H1 (cell line): ENCODE measurements around the gene DPPA4. TPM values are rescaled to one million over a fixed set of nuclear protein-coding genes. Genes with fewer than 3 reads are reported as not detected.

Experiments used
- CTCF ChIA-PET: fragments of 300-600 bp; sonication (Branson Sonifier 250); formaldehyde crosslinking; loops from one replicate; lab custom pipeline; 2021; ENCODE audit not compliant: partially characterized antibody; lab: Charles Lee
- POLR2A ChIA-PET: fragments of 300-600 bp; sonication (Branson Sonifier 250); formaldehyde crosslinking; loops from one replicate; lab custom pipeline; 2021; ENCODE audit warnings: inconsistent platforms; ENCODE audit not compliant: partially characterized antibody; lab: Charles Lee
- DNase-seq, 2 experiments: peaks; one replicate each; pipeline versions ENCODE4 v3.0.0 to v3.0.0-alpha.2; 2010 to 2022; ENCODE audit warnings: low spot score in 2 of 2, low read depth in 1 of 2, mixed read lengths in 1 of 2
- FAIRE-seq: peaks from 2 replicates; lab custom pipeline; 2011; peaks lifted over from hg19 to GRCh38; lab: Jason Lieb, UNC
- H2AFZ ChIP-seq: 2 replicates; pipeline ENCODE4 v1.8.1; 2012; ENCODE audit warnings: low read length, inconsistent platforms
- H2AK5ac ChIP-seq: 2 replicates; pipeline ENCODE4 v1.6.1; 2013; ENCODE audit warnings: low read depth, low read length
- H2BK120ac ChIP-seq: replicated peaks from 2 replicates; pipeline ENCODE3; 2013; ENCODE audit warnings: low read depth, low read length, inconsistent platforms
- H2BK12ac ChIP-seq: 2 replicates; pipeline ENCODE4 v1.6.1; 2013; ENCODE audit warnings: low read depth, low read length
- H2BK15ac ChIP-seq: 2 replicates; pipeline ENCODE4 v1.6.1; 2013; ENCODE audit warnings: low read length
- H2BK20ac ChIP-seq: 2 replicates; pipeline ENCODE4 v1.6.1; 2013; ENCODE audit warnings: low read length
- H2BK5ac ChIP-seq: 2 replicates; pipeline ENCODE4 v1.6.1; 2013; ENCODE audit warnings: low read depth, low read length
- H3K14ac ChIP-seq: 2 replicates; pipeline ENCODE4 v1.6.1; 2013; ENCODE audit warnings: inconsistent platforms; ENCODE audit not compliant: insufficient read length
- H3K18ac ChIP-seq: 2 replicates; pipeline ENCODE4 v1.6.1; 2013; ENCODE audit warnings: low read length; ENCODE audit errors: extremely low read depth
- H3K23ac ChIP-seq: 2 replicates; pipeline ENCODE4 v1.6.1; 2013; ENCODE audit warnings: inconsistent platforms; ENCODE audit not compliant: insufficient read length
- H3K23me2 ChIP-seq: 2 replicates; pipeline ENCODE4 v1.6.1; 2013; ENCODE audit warnings: low read depth, low read length
- H3K27ac ChIP-seq: 2 replicates; pipeline ENCODE4 v1.6.1; 2011; ENCODE audit warnings: low read depth, low read length, inconsistent platforms
- H3K27me3 ChIP-seq, 4 experiments: replicated peaks in 1 of 4; 1 replicate in 1 of 4; 2 replicates in 3 of 4; pipeline versions ENCODE4 v1.6.1 to v1.8.1; 2011 to 2013; ENCODE audit warnings: low read length in 3 of 4, mild to moderate bottlenecking in 3 of 4, inconsistent platforms in 2 of 4, mixed read lengths in 2 of 4, moderate library complexity in 1 of 4; ENCODE audit not compliant: control insufficient read depth in 3 of 4, insufficient read depth in 3 of 4; ENCODE audit errors: extremely low read depth in 1 of 4
- H3K36me3 ChIP-seq, 4 experiments: 2 replicates each; pipeline versions ENCODE4 v1.6.1 to v1.8.1; 2011 to 2013; ENCODE audit warnings: mild to moderate bottlenecking in 4 of 4, low read length in 3 of 4, moderate library complexity in 2 of 4, control low read depth in 1 of 4, inconsistent platforms in 1 of 4; ENCODE audit not compliant: insufficient read depth in 4 of 4, control insufficient read depth in 2 of 4
- H3K4ac ChIP-seq: replicated peaks from 2 replicates; pipeline ENCODE3; 2013; ENCODE audit warnings: low read length, low read depth, mixed read lengths, inconsistent platforms; ENCODE audit not compliant: insufficient read length
- H3K4me1 ChIP-seq, 4 experiments: replicated peaks in 1 of 4; 1 replicate in 1 of 4; 2 replicates in 3 of 4; pipeline versions ENCODE4 v1.6.1 to v1.8.1; 2011 to 2013; ENCODE audit warnings: low read length in 3 of 4, inconsistent platforms in 2 of 4, mixed read lengths in 1 of 4; ENCODE audit not compliant: insufficient read depth in 4 of 4, control insufficient read depth in 3 of 4
- H3K4me2 ChIP-seq, 2 experiments: 2 replicates each; pipeline versions ENCODE4 v1.6.1 to v1.8.1; 2011 to 2013; ENCODE audit warnings: low read depth in 2 of 2, low read length in 2 of 2, control low read depth in 1 of 2, inconsistent platforms in 1 of 2, mild to moderate bottlenecking in 1 of 2; ENCODE audit not compliant: insufficient read depth in 1 of 2
- H3K4me3 ChIP-seq, 4 experiments: fragments of 200-600, 300-600 bp in 1 of 4; sonication (generic), shearing (Covaris generic), sonication (Bioruptor Twin) in 1 of 4; 2 replicates each; pipeline versions ENCODE4 v1.5.1 to v1.8.1; 2011 to 2016; ENCODE audit warnings: low read length in 4 of 4, low read depth in 3 of 4, control low read depth in 2 of 4, inconsistent platforms in 2 of 4, mild to moderate bottlenecking in 2 of 4, mixed read lengths in 1 of 4, moderate library complexity in 1 of 4; ENCODE audit not compliant: insufficient read depth in 2 of 4; ENCODE audit errors: extremely low read depth in 1 of 4
- H3K56ac ChIP-seq: replicated peaks from 2 replicates; pipeline ENCODE3; 2013; ENCODE audit warnings: low read depth, mild to moderate bottlenecking, mixed read lengths, low read length, inconsistent platforms; ENCODE audit not compliant: insufficient read length
- H3K79me1 ChIP-seq: 2 replicates; pipeline ENCODE4 v1.6.1; 2013; ENCODE audit warnings: low read depth, low read length, control low read depth
- H3K79me2 ChIP-seq, 2 experiments: 2 replicates each; pipeline versions ENCODE4 v1.6.1 to v1.8.1; 2012 to 2013; ENCODE audit warnings: low read length in 2 of 2, mild to moderate bottlenecking in 2 of 2, inconsistent platforms in 1 of 2; ENCODE audit not compliant: insufficient read depth in 2 of 2, control insufficient read depth in 1 of 2
- H3K9ac ChIP-seq, 4 experiments: replicated peaks in 1 of 4; 1 replicate in 1 of 4; 2 replicates in 3 of 4; pipeline versions ENCODE4 v1.6.1 to v1.8.1; 2011 to 2013; ENCODE audit warnings: low read depth in 3 of 4, low read length in 3 of 4, control low read depth in 2 of 4, mild to moderate bottlenecking in 2 of 4, moderate library complexity in 2 of 4, inconsistent platforms in 1 of 4; ENCODE audit errors: extremely low read depth in 1 of 4
- H3K9me3 ChIP-seq, 2 experiments: 2 replicates each; pipeline versions ENCODE4 v1.6.1 to v1.8.1; 2012 to 2013; ENCODE audit warnings: mild to moderate bottlenecking in 2 of 2, moderate library complexity in 2 of 2, control low read depth in 1 of 2, inconsistent platforms in 1 of 2, low read depth in 1 of 2, low read length in 1 of 2, mixed read lengths in 1 of 2; ENCODE audit not compliant: insufficient read depth in 2 of 2
- H4K20me1 ChIP-seq, 2 experiments: replicated peaks in 1 of 2; 2 replicates each; pipeline versions ENCODE3 to v1.8.1; 2011 to 2013; ENCODE audit warnings: inconsistent platforms in 2 of 2, low read length in 2 of 2, mild to moderate bottlenecking in 1 of 2; ENCODE audit not compliant: insufficient read depth in 2 of 2, control insufficient read depth in 1 of 2
- H4K5ac ChIP-seq: 2 replicates; pipeline ENCODE4 v1.6.1; 2013; ENCODE audit warnings: low read length, low read depth, mixed read lengths, inconsistent platforms; ENCODE audit not compliant: insufficient read length
- H4K8ac ChIP-seq: 2 replicates; pipeline ENCODE4 v1.8.0; 2013; ENCODE audit warnings: mild to moderate bottlenecking, moderate library complexity, low read length, inconsistent platforms; ENCODE audit not compliant: insufficient read depth; ENCODE audit errors: extremely low read depth
- H4K91ac ChIP-seq: replicated peaks from 2 replicates; pipeline ENCODE3; 2013; ENCODE audit warnings: low read length, mixed read lengths, inconsistent platforms; ENCODE audit not compliant: insufficient read length
- ASH2L ChIP-seq: fragments of 200-600, 300-600 bp; sonication (generic); IDR thresholded peaks from one replicate; pipeline ENCODE4 v1.7.1; 2017; ENCODE audit warnings: low read length
- BCL11A ChIP-seq, 2 experiments: IDR thresholded peaks; one replicate each; pipeline ENCODE4 v1.6.1; 2011; ENCODE audit warnings: low read depth in 2 of 2, low read length in 2 of 2, mild to moderate bottlenecking in 2 of 2
- CBX5 ChIP-seq: fragments of 300-800, 300-1000 bp; sonication (generic); IDR thresholded peaks from 2 replicates; pipeline ENCODE4 v1.7.1; 2016; ENCODE audit warnings: antibody characterized with exemption, low read length, low read depth
- CHD2 ChIP-seq: IDR thresholded peaks from 2 replicates; pipeline ENCODE4 v1.6.1; 2012; ENCODE audit warnings: low read length, improper control_type of control experiment
- EP300 ChIP-seq, 2 experiments: IDR thresholded peaks; 1 replicate in 1 of 2; 2 replicates in 1 of 2; pipeline ENCODE4 v1.6.1; 2011 to 2012; ENCODE audit warnings: low read depth in 2 of 2, low read length in 2 of 2, mild to moderate bottlenecking in 2 of 2, borderline replicate concordance in 1 of 2, inconsistent platforms in 1 of 2, moderate library complexity in 1 of 2
- EZH2 ChIP-seq: fragments of 200-600 bp; sonication (generic); IDR thresholded peaks from 2 replicates; pipeline ENCODE4 v1.7.1; 2012; ENCODE audit warnings: low read depth, mild to moderate bottlenecking, moderate library complexity, low read length, inconsistent platforms; ENCODE audit not compliant: severe bottlenecking
- FOSL1 ChIP-seq: IDR thresholded peaks from 2 replicates; pipeline ENCODE4 v1.6.1; 2011; ENCODE audit warnings: mild to moderate bottlenecking, low read depth, low read length, moderate library complexity; ENCODE audit not compliant: insufficient read depth
- HDAC2 ChIP-seq, 2 experiments: fragments of 300-600 bp in 1 of 2; sonication (generic) in 1 of 2; IDR thresholded peaks; 2 replicates each; pipeline ENCODE4 v1.6.1; 2011 to 2012; ENCODE audit warnings: low read depth in 2 of 2, low read length in 2 of 2, mild to moderate bottlenecking in 2 of 2, moderate library complexity in 2 of 2, borderline replicate concordance in 1 of 2, inconsistent platforms in 1 of 2
- POLR2AphosphoS5 ChIP-seq: IDR thresholded peaks from 2 replicates; pipeline ENCODE4 v1.6.1; 2011; ENCODE audit warnings: low read depth, low read length
- POU5F1 ChIP-seq: IDR thresholded peaks from 2 replicates; pipeline ENCODE4 v1.6.1; 2011; ENCODE audit warnings: low read depth, mild to moderate bottlenecking, low read length, moderate library complexity
- RBBP5 ChIP-seq: IDR thresholded peaks from 2 replicates; pipeline ENCODE4 v1.7.1; 2012; ENCODE audit warnings: low read depth, mild to moderate bottlenecking, inconsistent platforms, low read length, moderate library complexity, borderline replicate concordance
- SAP30 ChIP-seq: fragments of 300-600 bp; sonication (generic); IDR thresholded peaks from 2 replicates; pipeline ENCODE4 v1.7.1; 2012; ENCODE audit warnings: low read length, moderate library complexity, mild to moderate bottlenecking, inconsistent platforms; ENCODE audit not compliant: insufficient read depth, insufficient replicate concordance
- SUZ12 ChIP-seq: fragments of 200-600 bp; sonication (generic); IDR thresholded peaks from 2 replicates; pipeline ENCODE4 v1.6.1; 2012; ENCODE audit warnings: mild to moderate bottlenecking, inconsistent platforms, low read length, moderate library complexity, mixed read lengths
- YY1 ChIP-seq: IDR thresholded peaks from 2 replicates; pipeline ENCODE4 v1.6.1; 2011; ENCODE audit warnings: low read depth, mild to moderate bottlenecking, low read length
- WGBS, 2 experiments: shearing (Covaris generic) in 1 of 2; methylation state at CpG; one replicate each; pipeline versions ENCODE4 v1.1.6 to v1.1.7; 2013 to 2015; ENCODE audit warnings: low lambda C conversion rate in 2 of 2, mixed read lengths in 2 of 2, inconsistent platforms in 1 of 2, low coverage in 1 of 2, missing lambda C conversion rate in 1 of 2; ENCODE audit not compliant: insufficient replicate concordance in 2 of 2, insufficient coverage in 1 of 2, insufficient read length in 1 of 2; ENCODE audit errors: extremely low coverage in 1 of 2, missing lambda C conversion rate in 1 of 2; 5-methylcytosine and 5-hydroxymethylcytosine counted together
- polyA plus RNA-seq, 7 experiments: library from polyadenylated mRNA; depleted of rRNA in 3 of 7; stranded (reverse) in 5 of 7; unstranded in 2 of 7; fragments of >200 nt in 5 of 7; fragments of 200-250 nt in 2 of 7; gene quantifications; 1 replicate in 5 of 7; 2 replicates in 1 of 7; 4 replicates in 1 of 7; pipeline versions ENCODE4 v1.2.1 to v1.2.3, GENCODE V29; 2011 to 2013; ENCODE audit warnings: missing spikeins in 2 of 7, mixed read lengths in 2 of 7
- total RNA-seq: library from RNA; stranded (reverse); fragmentation: NEBNext Ultra II Directional; extraction: Animal tissue kit (Norgen Biotek cat#: 25700); gene quantifications from 2 replicates; pipeline ENCODE4 v1.2.1, GENCODE V29; 2021

Gene DPPA4
- total and polyA plus RNA-seq, 2 of the 8 experiments (the other 6 are each of a cell fraction or from before 2014, with no cell fraction given): 424 to 772 TPM

DNA sequence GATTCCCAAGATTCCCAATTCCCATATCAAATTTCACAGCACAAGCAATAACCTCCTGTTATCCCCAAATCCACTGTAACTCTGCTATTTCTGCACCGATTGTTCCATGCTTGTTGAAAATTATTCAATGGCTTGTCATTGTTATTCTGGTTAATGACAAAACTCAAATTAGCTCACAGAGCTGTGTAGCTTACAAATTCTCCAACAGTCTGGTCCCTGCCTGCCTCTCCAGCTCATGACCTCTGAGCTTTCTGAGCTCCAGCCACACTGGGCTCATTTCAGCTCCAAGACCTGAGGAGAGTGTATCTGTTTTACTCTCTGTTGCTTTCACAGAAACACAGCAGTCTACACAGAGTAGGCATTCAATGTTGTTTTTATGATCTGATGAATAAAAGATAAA lies 24.3 kb downstream of the DPPA4 start:
- H2AK5ac ChIP-seq: no peak overlapping the region
- H3K23me2 ChIP-seq: no peaks in the 10 kb centered on the region
- no peak overlapping the region for H3K4me3 ChIP-seq
- H3K4me1 ChIP-seq: peaks cover 0 to 9% (median 5%) of the 10 kb centered on the region in 4 experiments; a peak in 3 of 7 replicates
- no peak overlapping the region for H4K91ac ChIP-seq
- ChIA-PET POLR2A (interaction anchor here (1.0 to 37.7 kb wide), 2 partner anchors 12 to 21 kb away, joined by 3 to 681 read pairs; partner anchors contain the start of gene DPPA4), CTCF (interaction anchor here (1.0 to 1.2 kb wide), 3 partner anchors 11 to 51 kb away, joined by 3 to 4 read pairs (median 4); no protein-coding TSS in a partner anchor)
- H4K20me1 ChIP-seq: no peaks in the 10 kb centered on the region
- peak; percentile 19 for FAIRE-seq
- H3K79me2 ChIP-seq: no peaks in the 10 kb centered on the region
- H3K79me1 ChIP-seq: no peaks in the 10 kb centered on the region
- no peak overlapping the region for H4K5ac ChIP-seq
- peak overlapping the region; percentile 45; the same call in 1 of the 2 replicates for H2AFZ ChIP-seq
- H2BK12ac ChIP-seq: no peak overlapping the region
- no peak overlapping the region for H2BK5ac ChIP-seq
- no peak overlapping the region for H3K4ac ChIP-seq
- no peaks in the 10 kb centered on the region; a peak in 2 of 8 replicates for H3K36me3 ChIP-seq
- no peak overlapping the region for H2BK15ac ChIP-seq
- no peak overlapping the region for H4K8ac ChIP-seq
- no peak overlapping the region for H3K18ac ChIP-seq
- no peak overlapping the region for H3K4me2 ChIP-seq
- H3K9ac ChIP-seq: no peak overlapping the region
- no peak overlapping the region for H3K27ac ChIP-seq
- H2BK120ac ChIP-seq: no peak overlapping the region
- H3K14ac ChIP-seq: no peak overlapping the region
- no peak for DNase-seq
- H3K9me3 ChIP-seq: no peaks in the 10 kb centered on the region
- H3K23ac ChIP-seq: no peak overlapping the region
- no peak overlapping the region for H2BK20ac ChIP-seq
- H3K56ac ChIP-seq: no peak overlapping the region
- no peaks in the 10 kb centered on the region for H3K27me3 ChIP-seq
- 90% methylated on average over 1 of the region's 1 CpG; no CpG with 5 or more reads in 1 of the 2 experiments for WGBS, 2 experiments
- TF ChIP-seq POU5F1 (no peak), EP300 (IDR thresholded peaks at IDR 0.05; ENCODE audit: borderline replicate concordance in 1 of 2, low read depth in 2 of 2, low read length in 2 of 2) (no peak), EZH2 (no peak), HDAC2 (IDR thresholded peaks at IDR 0.05; ENCODE audit: borderline replicate concordance in 1 of 2, low read depth in 2 of 2, low read length in 2 of 2) (no peak), RBBP5 (no peak), FOSL1 (no peak), YY1 (no peak), POLR2AphosphoS5 (no peak), ASH2L (no peak), SUZ12 (no peak), CHD2 (no peak), SAP30 (no peak), CBX5 (no peak), BCL11A (IDR thresholded peaks at IDR 0.05; ENCODE audit: low read depth in 2 of 2, low read length in 2 of 2) (no peak)
